Measurements from ENCODE around the gene C4orf36.

The C4orf36 gene

GRCh38 chr4:86891762-86892635, at the start of gene C4orf36:
Gene C4orf36 (minus strand): TSS chr4:86892422. CDS start chr4:86891520, 902 bp downstream.
- DNase-seq (ENCODE audit: low spot score): no peak

GRCh38 chr4:86940920-86941460, 48.8 kb upstream of the C4orf36 start:
- DNase-seq (ENCODE audit: low spot score): no peak

- DNase-seq (ENCODE audit: low spot score): no peak
These were observed 47.7 kb upstream of the C4orf36 start for GRCh38 chr4:86939729-86940575.

- DNase-seq (ENCODE audit: low spot score): no peak
These were observed 46.7 kb upstream of the C4orf36 start for GRCh38 chr4:86938771-86939520.

GRCh38 chr4:86935853-86936733, 43.9 kb upstream of the C4orf36 start:
- DNase-seq (ENCODE audit: low spot score): peak; percentile 79

- DNase-seq (ENCODE audit: low spot score): no peak
These were observed 43.3 kb upstream of the C4orf36 start for GRCh38 chr4:86935566-86935852.

- DNase-seq (ENCODE audit: low spot score): peak; percentile 93
These were observed 42.7 kb upstream of the C4orf36 start, which contains the start of gene AFF1 for GRCh38 chr4:86934771-86935565. Gene AFF1 (plus strand): TSS chr4:86935011. CDS start chr4:86948534, 13,523 bp downstream.

GRCh38 chr4:86934147-86934770, 42.0 kb upstream of the C4orf36 start:
- no peak for DNase-seq (ENCODE audit: low spot score)

- no peak for DNase-seq (ENCODE audit: low spot score)
These were observed 36.4 kb upstream of the C4orf36 start for GRCh38 chr4:86928400-86929255.

GRCh38 chr4:86927843-86928395, 35.7 kb upstream of the C4orf36 start:
- no peak for DNase-seq (ENCODE audit: low spot score)

- DNase-seq (ENCODE audit: low spot score): no peak
These were observed 34.3 kb upstream of the C4orf36 start for GRCh38 chr4:86926435-86927086.

- DNase-seq (ENCODE audit: low spot score): no peak
These were observed 32.6 kb upstream of the C4orf36 start for GRCh38 chr4:86924811-86925210.

GRCh38 chr4:86921608-86922252, 29.5 kb upstream of the C4orf36 start:
- no peak for DNase-seq (ENCODE audit: low spot score)

- peak; percentile 43 for DNase-seq (ENCODE audit: low spot score)
These were observed 27.5 kb upstream of the C4orf36 start for GRCh38 chr4:86919561-86920223.

GRCh38 chr4:86918539-86919072, 26.4 kb upstream of the C4orf36 start:
- DNase-seq (ENCODE audit: low spot score): no peak

GRCh38 chr4:86917212-86918039, 25.2 kb upstream of the C4orf36 start:
- peak; percentile 74 for DNase-seq (ENCODE audit: low spot score)

Measured in hematopoietic multipotent progenitor cell treated with erythropoietin and hydrocortisone succinate and interleukin-3 and kit ligand, for 15 days (in vitro differentiated cells).